Tibial nerve (tissue), 4 donors: ENCODE measurements around the gene ROM1. TPM values are rescaled to one million over a fixed set of nuclear protein-coding genes. Genes with fewer than 3 reads are reported as not detected.
A peak's percentile ranks its signal among the peaks of the same experiment; 100 is the strongest.

Experiments used
- DNase-seq, 2 donors: peaks; one replicate each; pipeline ENCODE4 v3.0.0-alpha.2; 2019; ENCODE audit warnings: low spot score in 2 of 2
- H3K27ac ChIP-seq, 4 donors: fragments of 200-600 bp; sonication (generic) in 3 of 4; one replicate each; pipeline ENCODE4 v1.5.1; 2017 to 2019; ENCODE audit warnings: mild to moderate bottlenecking in 1 of 4
- H3K27me3 ChIP-seq, 2 donors: fragments of 200-600 bp; sonication (generic) in 1 of 2; one replicate each; pipeline versions ENCODE4 v1.5.1 to v1.6.0; 2017 to 2019
- H3K36me3 ChIP-seq, 3 donors: fragments of 200-600 bp; sonication (generic); one replicate each; pipeline ENCODE4 v1.5.1; 2018 to 2019
- H3K4me1 ChIP-seq, 4 donors: fragments of 200-600 bp; sonication (generic) in 3 of 4; one replicate each; pipeline ENCODE4 v1.5.1; 2017 to 2019
- H3K4me3 ChIP-seq, 4 donors: fragments of 200-600 bp; sonication (generic) in 3 of 4; one replicate each; pipeline ENCODE4 v1.5.1; 2017 to 2019; ENCODE audit warnings: mild to moderate bottlenecking in 1 of 4, moderate library complexity in 1 of 4
- H3K9me3 ChIP-seq, 4 donors: fragments of 200-600 bp; sonication (generic) in 3 of 4; one replicate each; pipeline ENCODE4 v1.5.1; 2017 to 2019
- EP300 ChIP-seq, 2 donors: sonication (generic); formaldehyde crosslinking; IDR thresholded peaks; one replicate each; pipeline ENCODE4 v1.6.1; 2017; ENCODE audit warnings: antibody characterized with exemption in 2 of 2, mild to moderate bottlenecking in 1 of 2
- POLR2A ChIP-seq, 2 donors: fragments of 450-650 bp; IDR thresholded peaks; one replicate each; pipeline ENCODE4 v1.6.1; 2017; ENCODE audit warnings: antibody characterized with exemption in 2 of 2, mild to moderate bottlenecking in 2 of 2, moderate library complexity in 2 of 2
- WGBS, 2 donors: methylation state at CpG; one replicate each; pipeline ENCODE4 v1.1.5; 2018; 5-methylcytosine and 5-hydroxymethylcytosine counted together
- total RNA-seq, 4 donors: library from RNA; depleted of rRNA; stranded (reverse); fragments of >200 nt; gene quantifications; one replicate each; pipeline ENCODE4 v1.1.0, GENCODE V29; 2016
- TF ChIP-seq, protein P1 (sequence below), 5 experiments: fragments of 200-600 bp in 3 of 5; fragments of 450-650 bp in 2 of 5; sonication (generic) in 3 of 5; IDR thresholded peaks; one replicate each; pipeline ENCODE4 v1.5.1; 2016 to 2019; ENCODE audit warnings: antibody characterized with exemption in 5 of 5, mild to moderate bottlenecking in 3 of 5, moderate library complexity in 2 of 5

Gene ROM1
- total RNA-seq, 4 donors from 2014 or later: 9.3 to 13.8 (median 11.2) TPM

- WGBS, 2 donors: 0 to 1% methylated on average over 27 to 43 of the region's 83 CpGs
Observed at GRCh38 chr11:62601372-62602140, 11.5 kb upstream of the ROM1 start, which contains the start of gene MTA2. MTA2 (minus strand) TSS chr11:62601865; CDS start chr11:62601450, 415 bp downstream.

DNA sequence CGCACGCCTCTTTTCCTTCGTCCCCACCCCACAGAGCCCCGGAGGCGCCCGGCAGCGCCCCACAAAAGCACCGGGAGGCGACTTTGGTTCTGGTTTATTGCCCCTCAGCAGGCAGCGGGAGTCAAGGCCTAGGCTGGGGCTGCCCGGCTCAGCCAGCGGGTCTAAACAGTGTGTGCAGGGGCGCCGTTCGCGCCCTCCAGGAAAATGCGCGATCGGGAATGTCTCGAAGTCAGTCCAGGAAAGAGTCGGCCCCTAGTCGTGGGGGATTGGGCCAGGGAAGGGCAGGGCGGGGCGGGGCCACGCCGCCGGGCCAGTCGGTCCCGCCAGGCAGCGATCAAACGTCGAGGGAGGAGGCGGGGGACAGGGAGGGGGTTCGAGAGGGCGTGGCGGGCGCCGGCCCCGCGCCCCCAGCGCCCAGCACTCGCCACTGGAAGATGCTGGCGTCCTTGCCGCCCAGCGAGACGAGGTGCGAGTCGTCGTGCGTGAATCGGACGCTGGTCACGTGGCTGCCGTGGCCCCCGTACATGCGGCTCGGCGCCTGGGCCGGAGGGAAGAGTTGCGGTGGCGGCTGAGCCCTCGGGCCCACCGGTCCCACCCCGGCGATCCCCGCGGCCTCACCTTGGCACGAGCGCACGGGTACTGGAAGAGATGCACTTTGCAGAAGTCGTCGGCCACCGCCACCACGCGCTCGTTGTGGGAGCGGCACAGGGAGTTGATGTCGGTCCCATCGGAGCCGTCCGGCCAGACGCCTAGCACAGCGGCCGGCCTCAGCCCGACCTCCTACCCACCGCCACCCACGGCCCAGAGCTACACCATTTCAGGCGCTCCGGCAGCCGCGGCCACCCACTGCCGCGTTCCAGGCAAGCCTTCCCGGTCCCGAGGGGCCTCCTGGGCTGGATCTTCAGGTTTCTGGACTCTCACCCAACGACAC is 10.7 kb upstream of the ROM1 start:
- 3 to 5% methylated on average over 47 to 61 of the region's 96 CpGs for WGBS, 2 donors
- peaks cover 0 to 47% (median 8%) of the 10 kb centered on the region in 3 donors for H3K36me3 ChIP-seq
- TF ChIP-seq POLR2A (IDR thresholded peaks at IDR 0.05): peak in 1 of 2 donors; percentile 56
- TF ChIP-seq, protein P1, sequence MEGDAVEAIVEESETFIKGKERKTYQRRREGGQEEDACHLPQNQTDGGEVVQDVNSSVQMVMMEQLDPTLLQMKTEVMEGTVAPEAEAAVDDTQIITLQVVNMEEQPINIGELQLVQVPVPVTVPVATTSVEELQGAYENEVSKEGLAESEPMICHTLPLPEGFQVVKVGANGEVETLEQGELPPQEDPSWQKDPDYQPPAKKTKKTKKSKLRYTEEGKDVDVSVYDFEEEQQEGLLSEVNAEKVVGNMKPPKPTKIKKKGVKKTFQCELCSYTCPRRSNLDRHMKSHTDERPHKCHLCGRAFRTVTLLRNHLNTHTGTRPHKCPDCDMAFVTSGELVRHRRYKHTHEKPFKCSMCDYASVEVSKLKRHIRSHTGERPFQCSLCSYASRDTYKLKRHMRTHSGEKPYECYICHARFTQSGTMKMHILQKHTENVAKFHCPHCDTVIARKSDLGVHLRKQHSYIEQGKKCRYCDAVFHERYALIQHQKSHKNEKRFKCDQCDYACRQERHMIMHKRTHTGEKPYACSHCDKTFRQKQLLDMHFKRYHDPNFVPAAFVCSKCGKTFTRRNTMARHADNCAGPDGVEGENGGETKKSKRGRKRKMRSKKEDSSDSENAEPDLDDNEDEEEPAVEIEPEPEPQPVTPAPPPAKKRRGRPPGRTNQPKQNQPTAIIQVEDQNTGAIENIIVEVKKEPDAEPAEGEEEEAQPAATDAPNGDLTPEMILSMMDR (IDR thresholded peaks at IDR 0.05): peak in 3 of 5 experiments; percentile 15 to 66 (median 19)
- TF ChIP-seq EP300 (IDR thresholded peaks at IDR 0.05): peak in 1 of 2 donors; percentile 79
- H3K4me1 ChIP-seq: peaks cover 4 to 63% (median 28%) of the 10 kb centered on the region in 4 donors
- no peaks in the 10 kb centered on the region for H3K27me3 ChIP-seq
- peak; percentile 55 to 62 for DNase-seq
- H3K9me3 ChIP-seq: no peaks in the 10 kb centered on the region
- peak overlapping the region; percentile 79 to 99 (median 98) for H3K27ac ChIP-seq
- H3K4me3 ChIP-seq: peak overlapping the region; percentile 79 to 99 (median 85)

More at GRCh38 chr11:62601372-62602140, 11.5 kb upstream of the ROM1 start, which contains the start of gene MTA2:
- H3K36me3 ChIP-seq: peaks cover 1 to 47% (median 8%) of the 10 kb centered on the region in 3 donors
- H3K27ac ChIP-seq: peak within 1 kb of the TSS; percentile 79 to 99 (median 98)
- peaks cover 4 to 68% (median 28%) of the 10 kb centered on the region in 4 donors for H3K4me1 ChIP-seq
- DNase-seq: peak; percentile 97 to 98
- no peaks in the 10 kb centered on the region for H3K9me3 ChIP-seq
- H3K4me3 ChIP-seq: peak within 1 kb of the TSS; percentile 79 to 99 (median 85)
- H3K27me3 ChIP-seq: no peaks in the 10 kb centered on the region
- peak; percentile 60 to 75 for TF ChIP-seq POLR2A (IDR thresholded peaks at IDR 0.05)
- peak; percentile 31 to 85 for TF ChIP-seq EP300 (IDR thresholded peaks at IDR 0.05)
- TF ChIP-seq, protein P1 (IDR thresholded peaks at IDR 0.05): peak in 1 of 5 experiments; percentile 22

GRCh38 chr11:62603072-62603408 is 10.0 kb upstream of the ROM1 start:
- no peaks in the 10 kb centered on the region for H3K27me3 ChIP-seq
- no peak for DNase-seq
- H3K36me3 ChIP-seq: peaks cover 0 to 47% (median 4%) of the 10 kb centered on the region in 3 donors
- peaks cover 4 to 63% (median 28%) of the 10 kb centered on the region in 4 donors for H3K4me1 ChIP-seq
- no peaks in the 10 kb centered on the region for H3K9me3 ChIP-seq
- WGBS, 2 donors: 45 to 60% methylated on average over 11 to 12 of the region's 13 CpGs
- peak overlapping the region; percentile 79 to 99 (median 98) for H3K27ac ChIP-seq
- H3K4me3 ChIP-seq: peak overlapping the region; percentile 79 to 99 (median 85)
- TF ChIP-seq, protein P1 (IDR thresholded peaks at IDR 0.05): no peak
- no peak for TF ChIP-seq EP300 (IDR thresholded peaks at IDR 0.05)

DNA sequence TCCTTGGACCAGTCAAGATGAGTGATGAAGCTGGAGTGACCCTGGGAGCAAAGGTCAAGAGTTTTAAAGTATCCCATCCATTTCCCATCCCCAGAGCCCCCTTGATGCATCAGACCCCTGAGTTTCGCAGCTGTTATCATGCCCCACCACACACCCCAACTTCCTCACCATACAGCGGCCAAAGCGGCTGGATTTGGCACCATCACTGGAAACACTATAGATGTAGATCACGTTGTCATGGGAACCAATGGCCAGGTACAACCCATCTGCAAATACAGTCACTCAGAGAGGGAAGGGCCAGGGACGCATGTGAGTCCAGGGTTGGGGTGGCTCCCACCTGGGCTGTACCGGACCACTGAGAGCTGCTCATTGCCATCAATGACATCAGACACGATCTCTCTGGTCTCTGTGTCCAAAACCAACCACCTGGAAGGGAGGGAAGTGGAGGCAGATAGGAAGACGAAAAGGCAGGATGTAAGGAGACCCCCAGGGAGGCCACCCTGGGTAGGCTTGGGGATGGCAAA is 9.2 kb upstream of the ROM1 start:
- TF ChIP-seq EP300 (IDR thresholded peaks at IDR 0.05) (no peak), POLR2A (IDR thresholded peaks at IDR 0.05) (no peak)
- TF ChIP-seq, protein P1 (IDR thresholded peaks at IDR 0.05): no peak
- Histone ChIP-seq H3K4me1 (peaks cover 0 to 55% (median 21%) of the 10 kb centered on the region in 4 donors), H3K9me3 (no peaks in the 10 kb centered on the region), H3K4me3 (no peak overlapping the region), H3K36me3 (peaks cover 0 to 51% (median 0%) of the 10 kb centered on the region in 3 donors), H3K27me3 (no peaks in the 10 kb centered on the region), H3K27ac (peak overlapping the region; percentile 79 to 99 (median 98))
- no peak for DNase-seq
- 92 to 93% methylated on average over 8 of the region's 8 CpGs for WGBS, 2 donors
